Ishikawa (cell line): ENCODE results near the gene SLC37A1.

Experiments
- CEBPB ChIP-seq: IDR thresholded peaks from 2 replicates; pipeline ENCODE4 v1.6.1; 2012
- CREB1 ChIP-seq: IDR thresholded peaks from 2 replicates; pipeline ENCODE4 v1.6.1; 2012; ENCODE audit warnings: low read depth
- EGR1 ChIP-seq: IDR thresholded peaks from 2 replicates; pipeline ENCODE4 v1.6.1; 2012
- EP300 ChIP-seq: IDR thresholded peaks from 2 replicates; pipeline ENCODE4 v1.6.1; 2012; ENCODE audit warnings: borderline replicate concordance
- FOXM1 ChIP-seq: IDR thresholded peaks from 2 replicates; pipeline ENCODE4 v1.6.1; 2012; ENCODE audit warnings: low read depth, borderline replicate concordance
- NFIC ChIP-seq: IDR thresholded peaks from 2 replicates; pipeline ENCODE4 v1.6.1; 2012
- RAD21 ChIP-seq: IDR thresholded peaks from 2 replicates; pipeline ENCODE4 v1.6.1; 2012; ENCODE audit warnings: low read depth
- TAF1 ChIP-seq: IDR thresholded peaks from 2 replicates; pipeline ENCODE4 v1.6.1; 2012; ENCODE audit warnings: low read depth, mild to moderate bottlenecking
- TCF12 ChIP-seq: IDR thresholded peaks from 2 replicates; pipeline ENCODE4 v1.6.1; 2012; ENCODE audit warnings: low read depth
- TEAD4 ChIP-seq: IDR thresholded peaks from 2 replicates; pipeline ENCODE4 v1.6.1; 2012
- YY1 ChIP-seq: IDR thresholded peaks from 2 replicates; pipeline ENCODE4 v1.6.1; 2012; ENCODE audit warnings: low read depth
- ZBTB7A ChIP-seq: IDR thresholded peaks from 2 replicates; pipeline ENCODE4 v1.6.1; 2012; ENCODE audit warnings: low read depth
- TF ChIP-seq, protein P1 (sequence below): IDR thresholded peaks from 2 replicates; pipeline ENCODE4 v1.6.1; 2012; ENCODE audit warnings: low read depth, mild to moderate bottlenecking
- TF ChIP-seq, protein P2 (sequence below): IDR thresholded peaks from 2 replicates; pipeline ENCODE4 v1.6.1; 2012
- TF ChIP-seq, protein P3 (sequence below): IDR thresholded peaks from 2 replicates; pipeline ENCODE4 v1.6.1; 2012

SLC37A1 gene

DNA sequence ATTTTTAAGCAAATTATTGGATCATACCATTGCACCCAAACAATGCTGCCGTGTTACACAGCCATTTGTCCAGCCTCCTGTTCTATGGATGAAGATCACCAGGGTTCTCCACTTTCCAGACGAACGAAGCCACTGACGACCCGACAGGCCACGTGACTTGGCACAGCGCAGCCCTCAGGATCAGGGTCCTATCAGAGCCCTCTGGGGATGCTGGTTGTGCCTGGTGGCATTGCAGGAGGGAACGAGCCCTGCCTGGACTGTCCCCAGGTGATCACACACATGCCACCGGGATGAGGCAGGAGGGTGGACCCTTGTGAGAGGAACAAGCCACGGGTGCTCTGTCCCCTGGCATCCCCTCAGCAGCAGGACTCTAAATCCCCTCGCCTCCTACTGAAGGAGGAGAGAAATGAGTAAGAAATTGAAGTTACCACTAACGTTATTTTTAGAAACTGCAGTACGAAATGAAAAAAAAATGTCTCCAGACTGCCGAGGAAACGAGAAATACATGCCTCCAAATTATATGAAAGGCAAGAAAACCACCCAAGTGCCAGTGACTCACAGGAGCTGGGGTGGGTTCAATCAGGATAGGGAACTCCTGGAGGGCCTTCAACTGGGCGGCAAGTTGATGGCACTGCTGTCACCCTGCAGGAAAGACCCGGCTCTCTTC lies 81.1 kb downstream of the SLC37A1 start:
- TF ChIP-seq FOXM1 (no peak), CREB1 (no peak), EGR1 (no peak), TAF1 (no peak), EP300 (no peak), TCF12 (no peak)

DNA sequence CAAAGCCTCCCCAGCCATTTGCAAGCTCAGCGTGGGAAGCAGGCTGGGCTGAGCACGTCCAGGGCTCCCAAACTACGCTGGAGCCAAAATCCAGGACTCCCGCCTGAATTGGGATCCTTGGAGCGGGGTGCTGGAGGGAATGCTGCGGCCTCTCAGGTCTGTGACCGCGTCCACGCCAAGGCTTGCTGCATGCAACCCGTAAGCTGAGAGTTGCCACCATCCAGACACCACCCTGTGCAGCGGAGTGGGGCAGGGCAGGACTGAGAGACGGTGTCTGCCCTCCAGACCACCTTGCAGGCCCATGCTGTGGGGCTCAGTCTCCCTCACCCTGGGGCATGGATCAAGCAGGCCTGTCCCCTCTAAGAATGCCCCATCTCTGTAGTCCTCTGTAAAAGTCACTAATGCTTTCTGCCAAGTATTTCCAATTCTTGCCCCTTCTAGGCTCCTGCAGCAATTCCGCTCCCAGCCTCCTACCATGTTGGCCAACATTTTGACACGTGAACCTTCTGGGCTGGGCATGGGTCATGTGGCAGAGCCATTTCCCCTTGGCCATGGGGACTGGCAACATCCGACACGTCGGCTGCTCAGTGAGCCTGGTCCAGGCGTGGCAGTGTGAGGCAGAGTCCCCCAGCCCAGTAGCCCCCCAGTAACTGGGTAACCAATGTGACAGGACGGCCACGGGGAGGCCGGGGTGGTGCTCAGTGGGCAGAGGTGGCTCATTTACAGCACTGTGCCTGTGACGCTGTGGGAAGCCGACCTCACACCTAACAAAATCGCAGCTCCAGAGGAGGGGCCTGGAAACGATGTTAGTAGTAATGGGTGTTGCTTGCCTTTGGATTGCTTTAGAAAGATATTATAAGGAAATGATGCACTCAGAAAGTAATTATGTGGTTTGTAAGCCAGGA lies 81.9 kb downstream of the SLC37A1 start:
- TF ChIP-seq CREB1 (no peak), RAD21 (no peak), FOXM1 (no peak), NFIC (no peak), TAF1 (no peak), YY1 (no peak)
- TF ChIP-seq, protein P1, sequence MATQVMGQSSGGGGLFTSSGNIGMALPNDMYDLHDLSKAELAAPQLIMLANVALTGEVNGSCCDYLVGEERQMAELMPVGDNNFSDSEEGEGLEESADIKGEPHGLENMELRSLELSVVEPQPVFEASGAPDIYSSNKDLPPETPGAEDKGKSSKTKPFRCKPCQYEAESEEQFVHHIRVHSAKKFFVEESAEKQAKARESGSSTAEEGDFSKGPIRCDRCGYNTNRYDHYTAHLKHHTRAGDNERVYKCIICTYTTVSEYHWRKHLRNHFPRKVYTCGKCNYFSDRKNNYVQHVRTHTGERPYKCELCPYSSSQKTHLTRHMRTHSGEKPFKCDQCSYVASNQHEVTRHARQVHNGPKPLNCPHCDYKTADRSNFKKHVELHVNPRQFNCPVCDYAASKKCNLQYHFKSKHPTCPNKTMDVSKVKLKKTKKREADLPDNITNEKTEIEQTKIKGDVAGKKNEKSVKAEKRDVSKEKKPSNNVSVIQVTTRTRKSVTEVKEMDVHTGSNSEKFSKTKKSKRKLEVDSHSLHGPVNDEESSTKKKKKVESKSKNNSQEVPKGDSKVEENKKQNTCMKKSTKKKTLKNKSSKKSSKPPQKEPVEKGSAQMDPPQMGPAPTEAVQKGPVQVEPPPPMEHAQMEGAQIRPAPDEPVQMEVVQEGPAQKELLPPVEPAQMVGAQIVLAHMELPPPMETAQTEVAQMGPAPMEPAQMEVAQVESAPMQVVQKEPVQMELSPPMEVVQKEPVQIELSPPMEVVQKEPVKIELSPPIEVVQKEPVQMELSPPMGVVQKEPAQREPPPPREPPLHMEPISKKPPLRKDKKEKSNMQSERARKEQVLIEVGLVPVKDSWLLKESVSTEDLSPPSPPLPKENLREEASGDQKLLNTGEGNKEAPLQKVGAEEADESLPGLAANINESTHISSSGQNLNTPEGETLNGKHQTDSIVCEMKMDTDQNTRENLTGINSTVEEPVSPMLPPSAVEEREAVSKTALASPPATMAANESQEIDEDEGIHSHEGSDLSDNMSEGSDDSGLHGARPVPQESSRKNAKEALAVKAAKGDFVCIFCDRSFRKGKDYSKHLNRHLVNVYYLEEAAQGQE = no peak
- TF ChIP-seq, protein P2, sequence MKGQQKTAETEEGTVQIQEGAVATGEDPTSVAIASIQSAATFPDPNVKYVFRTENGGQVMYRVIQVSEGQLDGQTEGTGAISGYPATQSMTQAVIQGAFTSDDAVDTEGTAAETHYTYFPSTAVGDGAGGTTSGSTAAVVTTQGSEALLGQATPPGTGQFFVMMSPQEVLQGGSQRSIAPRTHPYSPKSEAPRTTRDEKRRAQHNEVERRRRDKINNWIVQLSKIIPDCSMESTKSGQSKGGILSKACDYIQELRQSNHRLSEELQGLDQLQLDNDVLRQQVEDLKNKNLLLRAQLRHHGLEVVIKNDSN = no peak

DNA sequence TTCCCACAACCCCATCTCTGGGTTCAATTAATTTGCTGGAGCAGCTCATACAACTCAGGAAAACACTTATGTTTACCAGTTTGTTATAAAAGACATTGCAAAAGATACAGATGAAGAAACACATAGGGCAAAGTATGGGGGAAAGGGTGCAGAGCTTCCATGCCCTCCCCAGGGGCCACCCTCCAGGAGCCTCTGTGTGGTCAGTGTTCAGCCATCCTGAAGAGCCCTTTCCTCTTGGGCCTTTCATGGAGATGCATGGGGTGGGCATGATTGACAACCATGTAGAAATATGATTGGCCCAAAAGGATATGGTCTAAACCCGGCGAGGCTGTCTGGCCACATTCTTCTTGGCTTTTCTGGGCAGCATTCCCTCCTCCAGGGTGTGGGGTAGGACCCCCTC lies 83.0 kb downstream of the SLC37A1 start:
- no peak for TF ChIP-seq YY1
- TF ChIP-seq FOXM1 = no peak
- TF ChIP-seq, protein P1 = no peak
- no peak for TF ChIP-seq EP300
- no peak for TF ChIP-seq TCF12
- TF ChIP-seq ZBTB7A = no peak
- TF ChIP-seq TAF1 = no peak
- no peak for TF ChIP-seq EGR1
- TF ChIP-seq CEBPB = no peak
- no peak for TF ChIP-seq TEAD4

DNA sequence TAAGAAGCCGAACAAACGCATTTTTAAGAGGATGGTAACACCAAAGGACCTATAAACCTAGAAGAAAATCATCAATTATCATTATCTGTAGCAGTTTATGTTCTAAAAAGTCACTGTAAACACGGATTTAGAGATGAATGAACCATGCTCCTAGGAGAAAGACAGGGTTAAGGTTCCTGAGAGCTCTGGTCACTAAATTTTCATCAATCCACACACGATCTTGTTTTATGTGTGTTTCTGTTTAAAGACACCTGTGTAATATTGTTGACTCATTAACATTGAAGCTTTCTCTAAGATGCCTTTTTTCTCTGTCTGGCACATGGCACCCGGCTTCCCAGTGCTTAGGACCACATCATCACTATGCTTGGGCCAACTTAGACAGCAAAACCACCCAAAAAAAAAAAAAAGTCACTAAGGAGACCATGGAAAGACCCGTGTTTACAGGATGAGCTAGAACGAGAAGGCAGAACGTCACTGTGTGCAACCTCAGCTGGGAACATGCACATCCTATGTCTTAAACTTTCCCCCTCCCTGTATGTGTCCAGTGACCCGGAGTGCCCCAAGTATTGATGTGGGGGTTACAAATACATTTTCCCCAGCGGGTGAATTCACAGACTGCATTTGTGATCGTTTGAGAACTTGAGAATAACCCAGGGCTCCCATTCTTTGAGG lies 84.0 kb downstream of the SLC37A1 start:
- TF ChIP-seq ZBTB7A = no peak
- TF ChIP-seq NFIC = no peak
- no peak for TF ChIP-seq CREB1
- no peak for TF ChIP-seq EP300
- no peak for TF ChIP-seq RAD21
- TF ChIP-seq EGR1 = no peak
- TF ChIP-seq, protein P1 = no peak
- no peak for TF ChIP-seq TAF1

DNA sequence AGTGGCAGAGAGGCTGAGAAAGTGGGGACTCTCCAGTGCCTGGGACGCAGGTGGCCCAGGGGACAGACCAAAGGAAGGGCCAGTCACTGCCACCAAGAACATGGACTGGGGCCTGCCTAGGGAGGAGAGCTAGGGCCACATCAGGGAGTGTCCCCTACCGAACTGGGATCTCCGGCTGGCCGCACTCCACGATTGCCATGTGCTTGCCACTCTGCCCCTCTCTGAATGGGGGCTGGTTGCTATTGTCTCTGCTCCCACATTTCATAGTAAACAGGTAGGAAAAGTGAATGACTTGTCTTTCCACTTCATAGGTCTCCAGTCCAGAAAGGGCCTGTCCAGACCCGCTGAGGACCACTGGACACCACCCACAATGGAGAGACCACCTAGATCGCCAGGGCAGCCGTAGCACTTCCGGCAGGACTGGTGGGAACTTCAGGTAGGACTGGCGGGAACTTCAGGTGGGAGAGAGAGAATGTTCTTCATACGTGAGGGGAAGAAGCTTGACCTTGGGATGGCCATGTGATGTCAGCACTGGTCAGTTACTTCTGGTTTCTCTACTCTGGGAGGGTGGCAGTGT lies 84.6 kb downstream of the SLC37A1 start:
- no peak for TF ChIP-seq TEAD4
- TF ChIP-seq, protein P1 = no peak
- TF ChIP-seq, protein P2 = no peak
- TF ChIP-seq, protein P3, sequence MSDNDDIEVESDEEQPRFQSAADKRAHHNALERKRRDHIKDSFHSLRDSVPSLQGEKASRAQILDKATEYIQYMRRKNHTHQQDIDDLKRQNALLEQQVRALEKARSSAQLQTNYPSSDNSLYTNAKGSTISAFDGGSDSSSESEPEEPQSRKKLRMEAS = no peak
- no peak for TF ChIP-seq EP300
- no peak for TF ChIP-seq EGR1
- TF ChIP-seq TAF1 = no peak
- no peak for TF ChIP-seq ZBTB7A
- TF ChIP-seq NFIC = no peak
- TF ChIP-seq FOXM1 = no peak
- no peak for TF ChIP-seq YY1
- TF ChIP-seq CEBPB = no peak
